Colonic mucosa (tissue), 4 donors: Measurements from ENCODE around the gene C1QL1. TPM values are rescaled to one million over a fixed set of nuclear protein-coding genes. Genes with fewer than 3 reads are reported as not detected.

Experiments
- DNase-seq: peaks from one replicate; pipeline ENCODE4 v3.0.0-alpha.2; 2020
- H3K27ac ChIP-seq: fragments of 200-600 bp; one replicate; pipeline ENCODE4 v1.8.0; 2021
- H3K27me3 ChIP-seq: fragments of 200-600 bp; one replicate; pipeline ENCODE4 v1.8.0; 2021
- H3K36me3 ChIP-seq: fragments of 200-600 bp; one replicate; pipeline ENCODE4 v1.8.0; 2021
- H3K4me1 ChIP-seq: fragments of 200-600 bp; one replicate; pipeline ENCODE4 v1.8.0; 2021; ENCODE audit warnings: mild to moderate bottlenecking
- H3K4me3 ChIP-seq: fragments of 200-600 bp; one replicate; pipeline ENCODE4 v1.8.0; 2021
- H3K9ac ChIP-seq, 2 donors: one replicate each; pipeline ENCODE4 v1.7.0; 2013; ENCODE audit warnings: control low read depth in 2 of 2, low read depth in 2 of 2, low read length in 2 of 2
- H3K9me3 ChIP-seq: fragments of 200-600 bp; one replicate; pipeline ENCODE4 v1.8.0; 2021
- CTCF ChIP-seq: fragments of 200-600 bp; IDR thresholded peaks from one replicate; pipeline ENCODE4 v1.8.0; 2022; ENCODE audit warnings: antibody characterized with exemption, mild to moderate bottlenecking
- intact Hi-C: fragments of 100-400 bp; cut with DNase I; formaldehyde crosslinking; loops from one replicate; pipeline ENCODE4 v1.14.1; 2022
- total RNA-seq, 2 donors: library from RNA; stranded (reverse); fragmentation: NEBNext Ultra II Directional in 1 of 2; extraction: Animal tissue kit (Norgen Biotek cat#: 25700) in 1 of 2; gene quantifications; one replicate each; pipeline ENCODE4 v1.2.1, GENCODE V29; 2021
- donor health status: healthy.
- donor health status: DM: no; HTN: no; CAD: no.
- donor health status: DM: no; HTN: no; CAD: no.

Gene C1QL1
- total RNA-seq, 2 donors from 2014 or later = 1.2 to 1.9 TPM

GRCh38 chr17:44988044-44988942 is 20.2 kb upstream of the C1QL1 start:
- TF ChIP-seq CTCF = no peak
- Histone ChIP-seq H3K9me3 (no peaks in the 10 kb centered on the region), H3K36me3 (no peaks in the 10 kb centered on the region), H3K4me3 (no peak overlapping the region), H3K27me3 (peaks cover 5% of the 10 kb centered on the region), H3K27ac (no peak overlapping the region), H3K9ac (no peak overlapping the region), H3K4me1 (no peaks in the 10 kb centered on the region)
- intact Hi-C loops = no loop called here
- no peak for DNase-seq

- intact Hi-C loops = no loop called here
- no peak overlapping the region for H3K4me3 ChIP-seq
- H3K36me3 ChIP-seq = no peaks in the 10 kb centered on the region
- DNase-seq = no peak
- H3K27ac ChIP-seq = no peak overlapping the region
- no peak overlapping the region for H3K9ac ChIP-seq
- H3K4me1 ChIP-seq = no peaks in the 10 kb centered on the region
- TF ChIP-seq CTCF = no peak
- peaks cover 5% of the 10 kb centered on the region for H3K27me3 ChIP-seq
- no peaks in the 10 kb centered on the region for H3K9me3 ChIP-seq
Measured at GRCh38 chr17:44983563-44983962, 15.5 kb upstream of the C1QL1 start.

- no peak overlapping the region for H3K9ac ChIP-seq
- no peak for DNase-seq
- no peak for TF ChIP-seq CTCF
- no peak overlapping the region for H3K4me3 ChIP-seq
- H3K9me3 ChIP-seq = no peaks in the 10 kb centered on the region
- no peak overlapping the region for H3K27ac ChIP-seq
- H3K36me3 ChIP-seq = no peaks in the 10 kb centered on the region
- intact Hi-C loops = no loop called here
- H3K4me1 ChIP-seq = no peaks in the 10 kb centered on the region
- no peaks in the 10 kb centered on the region for H3K27me3 ChIP-seq
Measured at GRCh38 chr17:44982113-44982702, 14.1 kb upstream of the C1QL1 start.

GRCh38 chr17:44981221-44981968 is 13.3 kb upstream of the C1QL1 start:
- H3K9me3 ChIP-seq = no peaks in the 10 kb centered on the region
- H3K27me3 ChIP-seq = no peaks in the 10 kb centered on the region
- peak overlapping the region; percentile 18 for H3K27ac ChIP-seq
- no peak for TF ChIP-seq CTCF
- no peak overlapping the region for H3K9ac ChIP-seq
- H3K36me3 ChIP-seq = no peaks in the 10 kb centered on the region
- no peak overlapping the region for H3K4me3 ChIP-seq
- H3K4me1 ChIP-seq = no peaks in the 10 kb centered on the region
- intact Hi-C loops = no loop called here
- no peak for DNase-seq

- Histone ChIP-seq H3K36me3 (no peaks in the 10 kb centered on the region), H3K27me3 (no peaks in the 10 kb centered on the region), H3K4me3 (no peak overlapping the region), H3K9ac (no peak overlapping the region), H3K27ac (no peak overlapping the region), H3K4me1 (no peaks in the 10 kb centered on the region), H3K9me3 (no peaks in the 10 kb centered on the region)
- TF ChIP-seq CTCF = no peak
- intact Hi-C loops = no loop called here
- peak; percentile 39 for DNase-seq
Measured at GRCh38 chr17:44979426-44979995, 11.4 kb upstream of the C1QL1 start.
